IPS DF 6.9 (cell line): ENCODE measurements around the gene TTC28.
"Not testable (repeated sequence)": the region's sequence is repeated elsewhere in the genome, so short reads cannot be mapped to it uniquely, and the experiment has no call there.

Experiments
- DNase-seq: peaks from one replicate; pipeline ENCODE4 v3.0.0-alpha.2; 2013; ENCODE audit warnings: low read depth, low spot score
- H3K27ac ChIP-seq: one replicate; pipeline ENCODE4 v1.5.1; 2013; ENCODE audit warnings: low read length, control low read depth
- H3K27me3 ChIP-seq: 2 replicates; pipeline ENCODE4 v1.6.1; 2013; ENCODE audit warnings: mild to moderate bottlenecking, low read length; ENCODE audit not compliant: control insufficient read depth, insufficient read depth
- H3K36me3 ChIP-seq: 2 replicates; pipeline ENCODE4 v1.6.1; 2013; ENCODE audit warnings: low read length; ENCODE audit not compliant: control insufficient read depth, insufficient read depth
- H3K4me1 ChIP-seq: 2 replicates; pipeline ENCODE4 v1.6.1; 2013; ENCODE audit warnings: low read length; ENCODE audit not compliant: control insufficient read depth, insufficient read depth
- H3K4me3 ChIP-seq: 2 replicates; pipeline ENCODE4 v1.5.1; 2013; ENCODE audit warnings: mild to moderate bottlenecking, low read length
- H3K9me3 ChIP-seq: 2 replicates; pipeline ENCODE4 v1.6.1; 2013; ENCODE audit warnings: low read length, inconsistent platforms; ENCODE audit not compliant: control insufficient read depth, insufficient read depth
- WGBS: extraction: QIAGEN DNeasy Blood & Tissue Kit; methylation state at CpG from one replicate; pipeline ENCODE4 v1.1.7; 2013; ENCODE audit warnings: mixed read lengths, missing lambda C conversion rate; ENCODE audit not compliant: insufficient read length, insufficient coverage; 5-methylcytosine and 5-hydroxymethylcytosine counted together

The TTC28 gene

DNA sequence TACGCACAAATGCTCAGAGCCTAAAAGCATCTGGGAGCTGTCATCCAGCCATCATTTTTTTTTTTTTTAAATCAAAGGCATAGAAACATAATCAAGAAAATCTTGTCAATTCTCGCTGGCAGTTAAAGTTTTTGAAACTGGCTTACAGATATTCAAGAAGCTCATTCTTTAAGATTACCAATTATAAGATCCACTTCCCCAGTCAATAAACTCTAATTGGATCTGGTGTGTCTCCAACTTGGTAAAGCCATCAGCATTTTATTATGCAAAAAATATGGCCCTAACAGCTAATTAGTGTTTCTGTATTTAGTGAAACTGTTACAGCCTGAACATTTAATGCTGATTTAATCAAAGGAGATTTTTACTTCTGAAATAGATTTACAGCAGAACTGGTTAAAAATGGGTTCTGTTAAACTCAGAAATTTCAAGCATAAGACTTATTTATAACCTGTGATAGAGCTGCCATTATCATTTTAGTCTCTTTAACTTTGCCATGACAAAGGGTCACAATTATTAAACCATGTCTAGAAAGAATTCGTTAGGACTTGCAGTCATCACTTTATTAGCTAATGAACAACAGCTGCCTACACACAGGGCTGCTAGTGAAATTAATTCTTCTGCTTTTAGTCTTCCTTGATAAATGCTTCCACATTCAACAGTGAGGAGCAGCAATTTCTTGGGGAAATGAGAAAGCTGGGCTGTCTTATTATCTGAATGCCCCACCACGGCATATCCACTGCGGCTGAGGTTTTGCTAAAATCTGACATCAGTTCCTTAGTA is 584.1 kb downstream of the TTC28 start:
- Histone ChIP-seq H3K9me3 (no peaks in the 10 kb centered on the region), H3K36me3 (no peaks in the 10 kb centered on the region), H3K27ac (no peak overlapping the region), H3K27me3 (no peaks in the 10 kb centered on the region), H3K4me1 (no peaks in the 10 kb centered on the region), H3K4me3 (no peak overlapping the region)
- no CpG with 5 or more reads among the region's 5 CpGs for WGBS
- no peak for DNase-seq

DNA sequence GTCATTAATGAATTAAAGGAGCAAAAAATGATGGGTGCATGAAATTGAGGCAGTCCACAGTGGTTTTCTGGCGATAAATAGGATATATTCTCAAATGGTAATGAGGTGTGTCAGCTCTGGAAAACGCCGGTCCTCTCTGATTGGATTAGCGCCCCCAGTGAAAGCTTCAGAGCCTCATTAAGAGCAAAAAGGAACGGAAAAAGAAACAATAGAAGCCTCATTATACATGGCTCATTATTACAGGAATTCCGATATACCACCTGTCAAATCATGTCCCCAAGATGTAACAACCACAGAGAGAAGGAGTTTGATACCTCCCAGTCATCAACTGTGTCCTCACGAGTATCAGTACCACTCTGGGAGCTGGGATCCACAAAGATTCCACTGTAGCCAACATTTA is 584.9 kb downstream of the TTC28 start:
- no peak for DNase-seq
- no peaks in the 10 kb centered on the region for H3K4me1 ChIP-seq
- H3K36me3 ChIP-seq, result no peaks in the 10 kb centered on the region
- H3K9me3 ChIP-seq, result no peaks in the 10 kb centered on the region
- H3K27me3 ChIP-seq, result no peaks in the 10 kb centered on the region
- no peak overlapping the region for H3K4me3 ChIP-seq
- H3K27ac ChIP-seq, result no peak overlapping the region
- WGBS, result no CpG with 5 or more reads among the region's 7 CpGs

DNA sequence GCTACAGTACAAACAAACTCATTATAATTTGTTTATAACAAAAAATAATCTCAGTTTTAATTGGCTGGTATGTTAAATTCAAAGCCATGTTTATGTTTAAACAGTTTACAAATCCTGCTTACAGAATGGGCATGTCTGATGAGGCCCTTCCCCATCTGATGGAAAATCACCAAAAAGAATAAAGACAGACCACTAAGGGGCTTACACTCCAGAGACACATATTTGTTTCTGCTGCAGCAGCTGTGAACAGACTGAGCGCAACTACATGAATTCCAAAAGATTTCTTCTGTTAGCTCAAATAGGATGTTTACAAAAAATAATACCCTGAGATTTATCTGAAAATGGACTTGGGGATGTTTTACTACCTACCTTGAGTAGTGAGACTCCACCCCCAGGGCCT is 585.9 kb downstream of the TTC28 start:
- Histone ChIP-seq H3K27ac (no peak overlapping the region), H3K36me3 (no peaks in the 10 kb centered on the region), H3K9me3 (no peaks in the 10 kb centered on the region), H3K4me3 (no peak overlapping the region), H3K27me3 (no peaks in the 10 kb centered on the region), H3K4me1 (no peaks in the 10 kb centered on the region)
- no CpG with 5 or more reads among the region's 1 CpG for WGBS
- no peak for DNase-seq

DNA sequence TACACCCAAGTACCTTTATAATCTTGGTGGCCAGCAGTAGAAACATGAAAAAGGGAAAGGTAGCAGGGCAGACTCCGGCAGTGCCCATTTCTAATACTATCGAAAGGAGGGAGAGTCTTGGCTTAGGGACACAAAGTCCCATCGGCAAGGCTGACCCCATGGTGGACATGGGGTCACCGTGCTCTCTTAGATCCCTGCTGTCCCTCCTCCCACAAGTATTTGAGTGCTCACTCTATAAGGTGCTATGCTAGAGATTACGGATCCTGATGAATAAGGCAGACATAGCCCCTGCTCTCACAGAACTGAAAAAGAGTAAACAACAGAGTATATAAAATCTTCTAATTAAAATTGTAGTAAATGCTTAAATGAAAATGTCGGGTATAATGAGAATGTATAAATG is 588.2 kb downstream of the TTC28 start:
- Histone ChIP-seq H3K36me3 (no peaks in the 10 kb centered on the region), H3K4me1 (no peaks in the 10 kb centered on the region), H3K9me3 (no peaks in the 10 kb centered on the region), H3K27me3 (no peaks in the 10 kb centered on the region), H3K4me3 (no peak overlapping the region), H3K27ac (no peak overlapping the region)
- 100% methylated on average over 1 of the region's 6 CpGs for WGBS
- no peak for DNase-seq

DNA sequence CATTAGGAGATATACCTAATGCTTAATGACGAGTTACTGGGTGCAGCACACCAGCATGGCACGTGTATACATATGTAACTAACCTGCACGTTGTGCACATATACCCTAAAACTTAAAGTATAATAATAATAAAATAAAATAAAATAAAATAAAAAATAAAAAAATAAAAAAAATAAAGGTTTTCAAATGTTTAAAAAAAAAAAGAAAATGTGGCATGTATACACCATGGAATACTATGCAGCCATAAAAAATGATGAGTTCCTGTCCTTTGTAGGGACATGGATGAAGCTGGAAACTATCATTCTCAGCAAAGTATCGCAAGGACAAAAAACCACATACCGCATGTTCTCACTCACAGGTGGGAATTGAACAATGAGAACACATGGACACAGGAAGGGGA is 590.1 kb downstream of the TTC28 start:
- DNase-seq, H3K27ac ChIP-seq, H3K36me3 ChIP-seq, H3K4me1 ChIP-seq, H3K4me3 ChIP-seq, H3K27me3 ChIP-seq, H3K9me3 ChIP-seq: not testable (repeated sequence)
- WGBS, result no CpG with 5 or more reads among the region's 5 CpGs

DNA sequence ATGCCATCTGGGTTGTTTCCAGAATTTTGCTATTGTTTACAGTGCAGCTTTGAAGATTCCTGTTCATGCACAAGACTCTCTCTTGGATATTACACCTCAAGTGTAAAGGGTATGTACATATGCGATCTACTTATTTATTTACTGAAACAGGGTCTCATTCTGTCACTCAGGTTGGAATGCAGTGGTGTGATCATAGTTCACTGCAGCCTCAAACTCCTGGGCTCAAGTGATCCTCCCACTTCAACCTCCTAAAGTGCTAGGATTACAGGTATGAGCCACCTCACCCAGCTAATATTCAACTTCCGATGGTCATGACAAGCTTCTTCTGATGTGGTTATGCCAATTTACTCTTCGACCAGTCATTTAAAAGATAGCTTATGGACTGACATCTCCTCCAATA is 602.5 kb downstream of the TTC28 start:
- no peak for DNase-seq
- H3K4me1 ChIP-seq, result no peaks in the 10 kb centered on the region
- H3K9me3 ChIP-seq, result no peaks in the 10 kb centered on the region
- H3K27me3 ChIP-seq, result no peaks in the 10 kb centered on the region
- no peaks in the 10 kb centered on the region for H3K36me3 ChIP-seq
- H3K27ac ChIP-seq, result no peak overlapping the region
- no peak overlapping the region for H3K4me3 ChIP-seq
- WGBS, result no CpG with 5 or more reads among the region's 3 CpGs

DNA sequence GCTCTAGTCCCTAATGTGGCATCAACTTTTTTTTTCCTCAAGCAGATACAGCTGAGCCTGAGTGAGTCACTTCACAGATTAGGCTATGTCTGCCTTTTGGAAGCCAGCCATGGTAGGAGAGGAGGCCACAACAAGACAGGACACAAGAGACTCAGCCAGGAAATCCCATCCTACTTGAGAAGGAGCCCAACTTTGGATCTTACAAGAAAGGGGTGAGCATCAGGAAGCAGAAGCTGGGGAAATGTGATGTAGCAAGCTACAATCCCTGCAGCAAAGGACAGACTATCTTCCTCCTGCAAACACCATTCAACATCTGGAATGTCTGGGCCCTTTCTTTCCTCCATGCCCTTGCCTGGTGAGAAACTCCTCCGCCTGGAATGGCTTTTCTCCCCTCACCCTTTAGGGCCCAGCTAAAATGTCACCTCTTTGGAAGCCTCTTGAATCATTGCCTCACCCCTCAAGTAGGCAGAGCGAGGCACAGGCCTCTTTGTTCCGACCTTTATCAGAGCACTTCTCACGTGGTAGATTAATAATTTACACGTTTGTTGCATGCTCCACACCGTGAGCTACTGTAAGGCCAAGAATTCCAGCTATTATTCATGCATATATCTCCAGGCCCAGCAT is 604.2 kb downstream of the TTC28 start:
- Histone ChIP-seq H3K36me3 (no peaks in the 10 kb centered on the region), H3K27ac (no peak overlapping the region), H3K27me3 (no peaks in the 10 kb centered on the region), H3K4me1 (no peaks in the 10 kb centered on the region), H3K9me3 (no peaks in the 10 kb centered on the region), H3K4me3 (no peak overlapping the region)
- no peak for DNase-seq
- WGBS, result no CpG with 5 or more reads among the region's 6 CpGs

DNA sequence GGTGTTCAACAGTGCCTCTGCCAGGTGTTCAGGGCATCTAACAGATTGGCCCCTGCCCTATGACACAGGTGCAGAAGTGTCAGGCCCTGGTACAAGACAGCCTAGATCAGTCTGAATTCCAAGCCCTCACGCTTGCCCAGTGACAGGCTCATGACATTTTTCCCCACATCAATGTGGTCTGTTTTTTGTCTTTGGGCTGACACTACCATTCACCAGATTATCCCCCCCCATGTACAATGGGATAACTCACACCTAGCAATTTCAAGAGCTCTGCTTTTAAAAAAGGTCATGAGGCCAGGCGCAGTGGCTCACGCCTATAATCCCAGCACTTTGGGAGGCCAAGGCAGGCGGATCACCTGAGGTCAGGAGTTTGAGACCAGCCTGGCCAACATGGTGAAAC is 605.1 kb downstream of the TTC28 start:
- WGBS, result no CpG with 5 or more reads among the region's 4 CpGs
- Histone ChIP-seq H3K4me3 (no peak overlapping the region), H3K27ac (no peak overlapping the region)

DNA sequence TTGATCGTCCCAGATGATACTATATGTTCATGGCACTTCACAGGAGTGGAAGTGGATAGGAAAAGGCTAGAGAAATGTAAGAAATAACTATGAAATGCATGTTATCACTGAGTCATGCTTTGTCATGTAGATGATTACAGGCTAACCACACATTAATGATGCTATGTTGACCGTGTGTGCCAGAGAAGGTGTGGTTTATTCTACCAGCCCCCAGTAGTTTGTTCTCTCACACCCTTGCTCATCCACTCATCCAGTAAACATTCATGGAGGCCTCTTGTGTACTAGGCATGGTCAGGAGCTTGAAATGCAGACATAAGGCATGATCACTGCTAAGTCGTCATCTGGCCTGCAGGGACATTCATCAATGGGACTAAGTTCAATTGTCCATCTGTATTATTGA is 607.6 kb downstream of the TTC28 start:
- H3K27ac ChIP-seq, result no peak overlapping the region

More for the DNA sequence above, 605.1 kb downstream of the TTC28 start:
- no peak for DNase-seq
- Histone ChIP-seq H3K9me3 (no peaks in the 10 kb centered on the region), H3K36me3 (no peaks in the 10 kb centered on the region), H3K27me3 (no peaks in the 10 kb centered on the region), H3K4me1 (no peaks in the 10 kb centered on the region)

DNA sequence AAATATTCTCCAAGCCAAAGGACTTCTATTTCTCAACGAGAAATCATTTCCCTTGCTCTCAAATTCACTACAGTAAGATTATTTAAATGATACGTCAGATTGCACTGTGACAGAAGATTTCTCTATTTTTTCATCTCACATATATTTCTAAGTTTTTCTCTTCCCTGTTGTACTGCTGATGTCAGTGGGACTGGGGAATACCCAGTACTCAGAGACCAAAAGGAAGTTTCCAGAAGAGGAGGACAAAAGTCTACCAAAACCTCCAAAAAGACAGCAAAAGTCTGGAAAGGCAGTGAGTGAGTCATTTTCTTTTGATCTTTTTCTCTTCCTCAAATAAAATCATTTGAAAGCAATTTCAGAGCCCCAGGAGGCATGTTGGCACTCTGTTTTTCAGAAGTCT is 610.8 kb downstream of the TTC28 start:
- Histone ChIP-seq H3K27me3 (no peaks in the 10 kb centered on the region), H3K4me1 (no peaks in the 10 kb centered on the region), H3K36me3 (no peaks in the 10 kb centered on the region), H3K4me3 (no peak overlapping the region), H3K9me3 (no peaks in the 10 kb centered on the region), H3K27ac (no peak overlapping the region)
- no CpG with 5 or more reads among the region's 2 CpGs for WGBS
- DNase-seq, result no peak

More for the DNA sequence above, 607.6 kb downstream of the TTC28 start:
- Histone ChIP-seq H3K9me3 (no peaks in the 10 kb centered on the region), H3K27me3 (no peaks in the 10 kb centered on the region), H3K4me1 (no peaks in the 10 kb centered on the region), H3K36me3 (no peaks in the 10 kb centered on the region), H3K4me3 (no peak overlapping the region)
- DNase-seq, result no peak
- no CpG with 5 or more reads among the region's 3 CpGs for WGBS

DNA sequence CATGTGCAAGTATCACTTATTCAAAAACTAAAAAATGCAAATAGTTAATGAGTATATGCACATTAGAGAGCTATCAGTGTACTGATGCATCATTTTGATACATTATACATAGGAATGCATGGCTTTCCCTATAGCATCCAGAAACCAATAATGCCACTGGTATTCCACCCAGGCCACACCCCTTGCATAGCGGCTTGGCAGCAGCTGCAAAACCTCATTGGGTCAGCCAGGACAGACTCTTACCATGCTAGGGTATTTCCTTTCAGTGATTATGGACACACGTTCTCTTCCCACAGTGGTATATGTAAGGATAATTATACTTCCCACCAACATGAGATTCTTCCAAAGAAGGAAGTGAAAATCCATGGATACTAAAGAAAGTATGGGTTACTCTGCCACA is 614.7 kb downstream of the TTC28 start:
- no peaks in the 10 kb centered on the region for H3K27me3 ChIP-seq
- H3K36me3 ChIP-seq, result no peaks in the 10 kb centered on the region
- no peak overlapping the region for H3K4me3 ChIP-seq
- no peaks in the 10 kb centered on the region for H3K9me3 ChIP-seq
- H3K27ac ChIP-seq, result no peak overlapping the region
- no peak for DNase-seq
- H3K4me1 ChIP-seq, result no peaks in the 10 kb centered on the region
- no CpG with 5 or more reads among the region's 2 CpGs for WGBS
